Measurements from ENCODE around the gene CACNB3. TPM values are rescaled to one million over a fixed set of nuclear protein-coding genes. Genes with fewer than 3 reads are reported as not detected.

Gene CACNB3
- total and polyA plus RNA-seq, 4 donors, result 0.92 to 1.9 (median 1.2) TPM

GRCh38 chr12:48851883-48852733 is 33.8 kb downstream of the CACNB3 start, which contains the start of gene DDX23:
DDX23 (minus strand) TSS chr12:48852163; CDS start chr12:48845782, 6,381 bp downstream.
- DNase-seq (ENCODE audit: low spot score), result peak; percentile 92
- no peak for TF ChIP-seq TAF1 (conservative IDR thresholded peaks at IDR 0.05)
- TF ChIP-seq ATF3 (IDR thresholded peaks at IDR 0.05), result no peak
- TF ChIP-seq, protein P1, sequence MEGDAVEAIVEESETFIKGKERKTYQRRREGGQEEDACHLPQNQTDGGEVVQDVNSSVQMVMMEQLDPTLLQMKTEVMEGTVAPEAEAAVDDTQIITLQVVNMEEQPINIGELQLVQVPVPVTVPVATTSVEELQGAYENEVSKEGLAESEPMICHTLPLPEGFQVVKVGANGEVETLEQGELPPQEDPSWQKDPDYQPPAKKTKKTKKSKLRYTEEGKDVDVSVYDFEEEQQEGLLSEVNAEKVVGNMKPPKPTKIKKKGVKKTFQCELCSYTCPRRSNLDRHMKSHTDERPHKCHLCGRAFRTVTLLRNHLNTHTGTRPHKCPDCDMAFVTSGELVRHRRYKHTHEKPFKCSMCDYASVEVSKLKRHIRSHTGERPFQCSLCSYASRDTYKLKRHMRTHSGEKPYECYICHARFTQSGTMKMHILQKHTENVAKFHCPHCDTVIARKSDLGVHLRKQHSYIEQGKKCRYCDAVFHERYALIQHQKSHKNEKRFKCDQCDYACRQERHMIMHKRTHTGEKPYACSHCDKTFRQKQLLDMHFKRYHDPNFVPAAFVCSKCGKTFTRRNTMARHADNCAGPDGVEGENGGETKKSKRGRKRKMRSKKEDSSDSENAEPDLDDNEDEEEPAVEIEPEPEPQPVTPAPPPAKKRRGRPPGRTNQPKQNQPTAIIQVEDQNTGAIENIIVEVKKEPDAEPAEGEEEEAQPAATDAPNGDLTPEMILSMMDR (IDR thresholded peaks at IDR 0.05; ENCODE audit: low read depth, low read length, missing input control), result no peak
- peak; percentile 21 for TF ChIP-seq NR2F2 (IDR thresholded peaks at IDR 0.05)
- TF ChIP-seq RAD21 (IDR thresholded peaks at IDR 0.05), result peak; percentile 40 to 57
- TF ChIP-seq YY1 (IDR thresholded peaks at IDR 0.05), result peak; percentile 99
- TF ChIP-seq, protein P2, sequence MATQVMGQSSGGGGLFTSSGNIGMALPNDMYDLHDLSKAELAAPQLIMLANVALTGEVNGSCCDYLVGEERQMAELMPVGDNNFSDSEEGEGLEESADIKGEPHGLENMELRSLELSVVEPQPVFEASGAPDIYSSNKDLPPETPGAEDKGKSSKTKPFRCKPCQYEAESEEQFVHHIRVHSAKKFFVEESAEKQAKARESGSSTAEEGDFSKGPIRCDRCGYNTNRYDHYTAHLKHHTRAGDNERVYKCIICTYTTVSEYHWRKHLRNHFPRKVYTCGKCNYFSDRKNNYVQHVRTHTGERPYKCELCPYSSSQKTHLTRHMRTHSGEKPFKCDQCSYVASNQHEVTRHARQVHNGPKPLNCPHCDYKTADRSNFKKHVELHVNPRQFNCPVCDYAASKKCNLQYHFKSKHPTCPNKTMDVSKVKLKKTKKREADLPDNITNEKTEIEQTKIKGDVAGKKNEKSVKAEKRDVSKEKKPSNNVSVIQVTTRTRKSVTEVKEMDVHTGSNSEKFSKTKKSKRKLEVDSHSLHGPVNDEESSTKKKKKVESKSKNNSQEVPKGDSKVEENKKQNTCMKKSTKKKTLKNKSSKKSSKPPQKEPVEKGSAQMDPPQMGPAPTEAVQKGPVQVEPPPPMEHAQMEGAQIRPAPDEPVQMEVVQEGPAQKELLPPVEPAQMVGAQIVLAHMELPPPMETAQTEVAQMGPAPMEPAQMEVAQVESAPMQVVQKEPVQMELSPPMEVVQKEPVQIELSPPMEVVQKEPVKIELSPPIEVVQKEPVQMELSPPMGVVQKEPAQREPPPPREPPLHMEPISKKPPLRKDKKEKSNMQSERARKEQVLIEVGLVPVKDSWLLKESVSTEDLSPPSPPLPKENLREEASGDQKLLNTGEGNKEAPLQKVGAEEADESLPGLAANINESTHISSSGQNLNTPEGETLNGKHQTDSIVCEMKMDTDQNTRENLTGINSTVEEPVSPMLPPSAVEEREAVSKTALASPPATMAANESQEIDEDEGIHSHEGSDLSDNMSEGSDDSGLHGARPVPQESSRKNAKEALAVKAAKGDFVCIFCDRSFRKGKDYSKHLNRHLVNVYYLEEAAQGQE (IDR thresholded peaks at IDR 0.05), result peak; percentile 60
- TF ChIP-seq RXRA (IDR thresholded peaks at IDR 0.05), result peak; percentile 40 to 59
- TF ChIP-seq SP1 (IDR thresholded peaks at IDR 0.05), result peak; percentile 85
- no peak for TF ChIP-seq FOXA2 (IDR thresholded peaks at IDR 0.05)
- TF ChIP-seq GABPA (IDR thresholded peaks at IDR 0.05 in 1 of 2, conservative IDR thresholded peaks at IDR 0.05 in 1 of 2), result peak in 1 of 2 donors; percentile 86
- peak in 1 of 2 donors; percentile 33 for TF ChIP-seq HNF4A (conservative IDR thresholded peaks at IDR 0.05)
- TF ChIP-seq JUND (IDR thresholded peaks at IDR 0.05), result peak; percentile 41 to 57
- TF ChIP-seq, protein P3, sequence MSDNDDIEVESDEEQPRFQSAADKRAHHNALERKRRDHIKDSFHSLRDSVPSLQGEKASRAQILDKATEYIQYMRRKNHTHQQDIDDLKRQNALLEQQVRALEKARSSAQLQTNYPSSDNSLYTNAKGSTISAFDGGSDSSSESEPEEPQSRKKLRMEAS (IDR thresholded peaks at IDR 0.05), result peak; percentile 91
- peak in 1 of 2 donors; percentile 68 for TF ChIP-seq EGR1 (IDR thresholded peaks at IDR 0.05; ENCODE audit: low read depth in 2 of 2)
- TF ChIP-seq, protein P4, sequence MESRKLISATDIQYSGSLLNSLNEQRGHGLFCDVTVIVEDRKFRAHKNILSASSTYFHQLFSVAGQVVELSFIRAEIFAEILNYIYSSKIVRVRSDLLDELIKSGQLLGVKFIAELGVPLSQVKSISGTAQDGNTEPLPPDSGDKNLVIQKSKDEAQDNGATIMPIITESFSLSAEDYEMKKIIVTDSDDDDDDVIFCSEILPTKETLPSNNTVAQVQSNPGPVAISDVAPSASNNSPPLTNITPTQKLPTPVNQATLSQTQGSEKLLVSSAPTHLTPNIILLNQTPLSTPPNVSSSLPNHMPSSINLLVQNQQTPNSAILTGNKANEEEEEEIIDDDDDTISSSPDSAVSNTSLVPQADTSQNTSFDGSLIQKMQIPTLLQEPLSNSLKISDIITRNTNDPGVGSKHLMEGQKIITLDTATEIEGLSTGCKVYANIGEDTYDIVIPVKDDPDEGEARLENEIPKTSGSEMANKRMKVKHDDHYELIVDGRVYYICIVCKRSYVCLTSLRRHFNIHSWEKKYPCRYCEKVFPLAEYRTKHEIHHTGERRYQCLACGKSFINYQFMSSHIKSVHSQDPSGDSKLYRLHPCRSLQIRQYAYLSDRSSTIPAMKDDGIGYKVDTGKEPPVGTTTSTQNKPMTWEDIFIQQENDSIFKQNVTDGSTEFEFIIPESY (IDR thresholded peaks at IDR 0.05), result peak; percentile 95
- TF ChIP-seq FOXA1 (IDR thresholded peaks at IDR 0.05), result peak; percentile 41
- no peak for TF ChIP-seq HNF4G (IDR thresholded peaks at IDR 0.05)
- under 1% methylated on average over 53 of the region's 53 CpGs for WGBS
- peak within 1 kb of the TSS; percentile 79 to 86 for H3K27ac ChIP-seq (ENCODE audit: low read depth in 1 of 2, low read length in 2 of 2)
- H3K36me3 ChIP-seq (ENCODE audit: control insufficient read depth in 4 of 4, insufficient read depth in 3 of 4, low read depth in 1 of 4, low read length in 3 of 4), result peaks cover 0 to under 1% (median 0%) of the 10 kb centered on the region in 4 donors
- peaks cover 2 to 24% (median 20%) of the 10 kb centered on the region in 4 donors for H3K4me1 ChIP-seq (ENCODE audit: control insufficient read depth in 4 of 4, insufficient read depth in 4 of 4, low read length in 3 of 4)
- peak within 1 kb of the TSS; percentile 90 to 98 for H3K9ac ChIP-seq (ENCODE audit: low read depth in 1 of 2, low read length in 2 of 2)
- H3K9me3 ChIP-seq (ENCODE audit: control insufficient read depth in 4 of 4, low read length in 3 of 4), result no peaks in the 10 kb centered on the region
- H3K4me3 ChIP-seq (ENCODE audit: low read depth in 1 of 3, low read length in 3 of 3), result peak within 1 kb of the TSS; percentile 94 to 99 (median 97)
- H3K27me3 ChIP-seq (ENCODE audit: control insufficient read depth in 4 of 4, insufficient read depth in 4 of 4, low read length in 3 of 4), result no peaks in the 10 kb centered on the region

Measured in liver (tissue), 9 donors.